ACC112 (cell line): Measurements from ENCODE around the gene PRKG1.

ENCODE experiments used
- H2AFZ ChIP-seq: fragments of 200-600 bp; sonication (generic); one replicate; pipeline ENCODE4 v1.6.0; 2017; ENCODE audit warnings: antibody characterized with exemption, low read length; ENCODE audit not compliant: unreplicated experiment
- H3K27ac ChIP-seq: fragments of 200-600 bp; sonication (generic); 2 replicates; pipeline ENCODE4 v1.5.1; 2014; ENCODE audit warnings: low read depth, mild to moderate bottlenecking, antibody characterized with exemption, low read length, moderate library complexity
- H3K27me3 ChIP-seq: fragments of 200-600 bp; sonication (generic); 2 replicates; pipeline ENCODE4 v1.6.1; 2014; ENCODE audit warnings: mild to moderate bottlenecking, antibody characterized with exemption, low read length, moderate library complexity, mixed read lengths; ENCODE audit not compliant: insufficient read depth
- H3K36me3 ChIP-seq: fragments of 200-600 bp; sonication (generic); 2 replicates; pipeline ENCODE4 v1.6.1; 2016; ENCODE audit warnings: mild to moderate bottlenecking, antibody characterized with exemption, low read length, moderate library complexity, mixed read lengths; ENCODE audit not compliant: insufficient read depth
- H3K4me1 ChIP-seq: fragments of 200-600 bp; sonication (generic); one replicate; pipeline ENCODE4 v1.6.1; 2016; ENCODE audit warnings: low read length, mixed read lengths; ENCODE audit not compliant: insufficient read depth, unreplicated experiment, control insufficient read depth
- H3K4me3 ChIP-seq: fragments of 200-600 bp; sonication (generic); 2 replicates; pipeline ENCODE4 v1.5.1; 2014; ENCODE audit warnings: mild to moderate bottlenecking, low read depth, low read length
- H3K79me2 ChIP-seq: fragments of 200-600 bp; sonication (generic); one replicate; pipeline ENCODE4 v1.6.0; 2016; ENCODE audit warnings: low read length; ENCODE audit not compliant: control insufficient read depth, unreplicated experiment, insufficient read depth

PRKG1 gene

DNA sequence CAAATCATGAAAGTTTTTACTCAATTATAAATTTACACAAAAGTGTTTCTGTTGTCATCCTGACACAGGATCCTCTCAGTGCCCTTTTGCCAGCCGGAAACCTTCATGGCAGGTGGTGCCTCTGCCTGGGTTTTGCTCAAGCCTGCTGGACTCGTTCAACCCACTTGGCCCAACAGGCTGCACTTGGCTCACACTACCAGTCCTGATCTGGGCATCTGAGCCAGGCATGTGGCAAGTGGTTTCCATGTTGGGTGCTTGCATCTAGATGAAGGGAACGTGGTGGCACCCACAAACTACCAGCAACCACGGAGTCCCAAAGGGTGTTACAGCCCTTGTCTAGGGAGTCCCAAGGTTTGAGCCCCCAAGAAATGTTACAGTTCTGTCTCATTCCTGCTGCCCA lies 787.4 kb downstream of the PRKG1 start:
- Histone ChIP-seq H2AFZ (no peak overlapping the region), H3K36me3 (no peaks in the 10 kb centered on the region)

DNA sequence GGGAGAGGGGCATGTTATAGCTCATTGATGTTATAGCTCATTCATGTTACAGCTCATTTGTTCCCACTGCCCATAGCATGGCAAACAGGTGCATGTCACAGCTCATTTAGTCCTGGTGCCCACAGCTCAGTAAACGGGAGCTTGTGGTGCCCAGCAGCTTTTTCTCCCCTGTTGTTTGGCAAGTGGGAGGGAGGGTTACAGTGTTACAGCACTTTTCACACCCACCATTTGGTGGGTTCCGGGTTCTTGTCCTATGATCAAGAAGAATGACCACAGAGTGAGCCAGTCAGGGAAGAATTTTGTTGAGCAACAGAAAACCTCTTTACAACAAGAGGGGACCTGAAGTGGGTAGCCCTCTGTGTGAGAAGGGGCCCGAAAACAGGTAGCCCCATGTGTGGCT lies 787.9 kb downstream of the PRKG1 start:
- no peak overlapping the region for H3K27ac ChIP-seq
- no peak overlapping the region for H3K4me3 ChIP-seq
- H3K27me3 ChIP-seq = no peaks in the 10 kb centered on the region
- H3K4me1 ChIP-seq = peaks cover 12% of the 10 kb centered on the region
- H3K79me2 ChIP-seq = no peaks in the 10 kb centered on the region
- no peak overlapping the region for H2AFZ ChIP-seq
- no peaks in the 10 kb centered on the region for H3K36me3 ChIP-seq

More for the DNA sequence above, 787.4 kb downstream of the PRKG1 start:
- H3K27ac ChIP-seq = no peak overlapping the region
- H3K79me2 ChIP-seq = no peaks in the 10 kb centered on the region
- no peak overlapping the region for H3K4me3 ChIP-seq
- H3K27me3 ChIP-seq = no peaks in the 10 kb centered on the region
- H3K4me1 ChIP-seq = peaks cover 9% of the 10 kb centered on the region

DNA sequence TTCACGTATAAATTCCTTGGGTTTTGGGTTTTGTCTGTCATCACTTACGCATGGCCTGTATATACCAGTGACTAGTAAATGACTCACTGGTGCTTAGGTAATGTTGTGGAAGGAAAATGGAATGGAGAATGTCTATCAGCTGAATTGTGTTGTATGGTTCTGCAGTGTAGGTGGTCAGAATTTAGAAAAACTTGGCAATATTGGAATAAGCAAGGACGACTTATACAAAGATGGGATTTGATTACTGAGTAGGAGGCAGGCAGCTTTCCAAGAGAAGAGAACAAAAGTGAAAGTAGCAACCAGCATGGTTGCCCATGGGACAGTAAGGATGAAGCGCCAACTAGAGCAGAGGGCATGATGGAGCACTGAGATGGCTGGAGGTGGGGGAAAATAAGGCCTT lies 793.7 kb downstream of the PRKG1 start:
- Histone ChIP-seq H3K27ac (peak overlapping the region; percentile 86), H3K4me3 (peak overlapping the region; percentile 69), H3K4me1 (peaks cover 12% of the 10 kb centered on the region)

DNA sequence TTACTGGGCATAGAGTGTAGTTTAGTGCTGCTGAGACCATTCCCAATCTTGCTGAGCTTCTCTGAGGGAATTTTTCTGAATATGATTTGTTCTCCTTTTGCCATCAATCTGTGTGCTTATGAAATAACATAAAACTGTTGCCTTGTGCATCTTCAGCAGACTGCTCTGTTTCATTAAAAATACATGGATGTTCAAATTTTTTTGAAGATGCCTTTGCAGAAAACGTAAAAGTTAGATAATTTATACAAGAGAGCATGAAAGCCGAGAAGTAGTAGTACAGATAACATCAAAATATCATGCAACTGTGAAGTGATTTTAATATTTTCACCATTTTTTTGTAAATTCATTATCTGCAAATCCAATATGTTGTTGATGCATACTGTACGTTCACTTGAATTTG lies 799.8 kb downstream of the PRKG1 start:
- Histone ChIP-seq H3K27me3 (no peaks in the 10 kb centered on the region), H3K79me2 (no peaks in the 10 kb centered on the region), H3K27ac (no peak overlapping the region), H3K4me1 (peaks cover 18% of the 10 kb centered on the region), H3K36me3 (no peaks in the 10 kb centered on the region), H3K4me3 (no peak overlapping the region), H2AFZ (no peak overlapping the region)

More for the DNA sequence above, 793.7 kb downstream of the PRKG1 start:
- Histone ChIP-seq H3K27me3 (no peaks in the 10 kb centered on the region), H3K79me2 (no peaks in the 10 kb centered on the region), H3K36me3 (no peaks in the 10 kb centered on the region), H2AFZ (peak overlapping the region; percentile 49)

DNA sequence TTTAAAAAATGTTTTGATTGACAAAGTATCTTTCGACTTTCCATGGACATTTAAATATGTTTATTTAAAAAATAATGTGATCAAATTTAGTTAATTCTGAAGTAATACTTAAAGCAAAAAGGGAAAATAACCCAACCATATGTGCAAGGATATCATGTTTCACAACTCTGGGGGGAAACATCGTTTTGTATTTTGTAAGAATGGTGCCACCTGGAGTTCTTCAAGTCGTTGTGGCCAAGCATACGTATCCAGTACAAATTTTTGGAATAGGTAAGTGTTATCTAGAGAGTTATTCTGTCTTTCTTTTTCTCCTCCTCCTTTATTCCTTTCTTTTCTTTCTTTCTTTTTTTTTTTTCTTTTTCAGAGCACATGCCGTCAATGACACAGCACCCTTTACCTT lies 801.3 kb downstream of the PRKG1 start:
- H3K36me3 ChIP-seq = no peaks in the 10 kb centered on the region
- H3K79me2 ChIP-seq = no peaks in the 10 kb centered on the region
- no peak overlapping the region for H2AFZ ChIP-seq
- H3K27ac ChIP-seq = no peak overlapping the region
- H3K4me3 ChIP-seq = no peak overlapping the region
- H3K27me3 ChIP-seq = no peaks in the 10 kb centered on the region
- H3K4me1 ChIP-seq = peaks cover 23% of the 10 kb centered on the region

DNA sequence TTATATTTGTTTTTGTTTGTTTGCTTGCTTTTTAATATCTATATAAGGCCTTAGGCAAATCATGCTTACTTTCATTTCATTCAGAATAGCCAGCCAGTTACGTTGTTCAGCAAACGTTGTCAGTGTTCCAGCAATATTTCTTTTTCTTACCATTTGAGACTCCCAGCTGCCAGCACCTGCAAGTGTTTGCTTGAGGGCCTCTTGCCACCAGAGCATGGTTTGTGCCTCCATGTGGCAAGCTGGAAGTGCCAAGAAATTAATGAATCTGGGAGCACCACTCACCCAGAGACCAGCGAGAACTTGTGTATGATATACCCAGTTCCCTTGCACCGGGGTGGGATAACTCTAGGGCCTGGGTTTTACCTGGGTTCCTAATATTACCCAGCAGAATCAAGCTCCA lies 802.2 kb downstream of the PRKG1 start:
- Histone ChIP-seq H3K4me1 (peaks cover 23% of the 10 kb centered on the region), H3K27me3 (no peaks in the 10 kb centered on the region), H3K79me2 (no peaks in the 10 kb centered on the region), H3K27ac (no peak overlapping the region), H3K36me3 (no peaks in the 10 kb centered on the region), H3K4me3 (peak overlapping the region; percentile 10; the same call in 1 of the 2 replicates), H2AFZ (peak overlapping the region; percentile 15)

DNA sequence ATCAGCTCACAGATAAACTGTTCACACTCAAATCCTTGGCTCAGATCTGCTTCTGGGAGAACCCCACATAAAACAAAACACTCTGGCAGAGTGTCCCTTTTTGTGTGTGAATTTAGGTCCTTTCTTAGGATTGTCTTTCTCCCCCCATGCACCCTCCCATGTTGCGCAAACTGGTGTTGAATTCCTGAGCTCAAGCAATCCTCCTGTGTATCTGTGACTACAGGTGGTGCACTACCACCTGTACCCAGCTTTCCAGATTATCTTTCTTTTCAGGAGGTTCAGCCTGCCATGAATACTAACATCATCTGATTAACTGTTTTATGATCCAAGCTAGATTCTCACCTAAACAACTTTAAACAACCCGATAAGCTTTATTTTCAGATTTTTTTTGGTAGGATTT lies 802.7 kb downstream of the PRKG1 start:
- no peak overlapping the region for H3K27ac ChIP-seq
- no peaks in the 10 kb centered on the region for H3K36me3 ChIP-seq
- H3K4me1 ChIP-seq = peaks cover 23% of the 10 kb centered on the region
- no peaks in the 10 kb centered on the region for H3K27me3 ChIP-seq
- H3K4me3 ChIP-seq = no peak overlapping the region
- H3K79me2 ChIP-seq = no peaks in the 10 kb centered on the region
- no peak overlapping the region for H2AFZ ChIP-seq

DNA sequence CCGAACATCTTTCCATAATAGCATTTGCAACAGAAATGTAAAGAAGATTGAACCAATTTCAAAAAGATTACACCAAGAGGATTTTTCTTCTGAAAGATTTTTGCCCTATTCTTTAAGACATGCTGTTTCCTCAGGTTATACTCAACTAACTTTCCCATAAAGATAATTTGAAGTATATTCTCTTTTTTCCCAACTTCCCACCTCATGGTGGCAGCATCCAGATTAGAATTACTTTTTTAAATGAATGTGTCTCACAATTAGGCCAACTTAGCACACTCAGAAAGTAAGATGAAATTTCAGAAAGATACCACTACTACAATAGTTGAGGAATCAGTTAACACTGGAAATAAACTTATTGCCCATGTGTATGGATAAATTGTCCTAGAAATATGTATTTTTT lies 803.3 kb downstream of the PRKG1 start:
- Histone ChIP-seq H3K27me3 (no peaks in the 10 kb centered on the region), H3K36me3 (no peaks in the 10 kb centered on the region), H3K4me1 (peaks cover 23% of the 10 kb centered on the region), H3K27ac (peak overlapping the region; percentile 28; the same call in 1 of the 2 replicates), H3K4me3 (no peak overlapping the region), H3K79me2 (no peaks in the 10 kb centered on the region), H2AFZ (no peak overlapping the region)

DNA sequence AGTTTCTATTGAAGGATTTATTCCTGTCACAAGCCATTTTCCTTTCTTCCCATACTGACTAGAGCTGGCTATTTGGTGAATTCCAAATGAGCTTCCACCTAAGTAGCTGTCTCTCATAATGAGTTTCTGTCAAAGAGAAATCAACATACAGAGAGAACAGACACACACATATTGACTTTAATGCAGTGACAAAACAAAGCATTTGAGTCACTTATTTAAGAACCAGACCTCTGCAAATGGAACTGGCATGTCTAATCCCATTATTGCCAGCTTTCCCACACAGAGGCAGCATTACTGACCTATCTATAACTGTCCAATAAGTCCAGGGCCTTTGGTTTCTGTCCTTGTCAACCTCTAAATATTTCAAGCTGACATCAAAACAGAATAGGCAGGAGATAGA lies 804.4 kb downstream of the PRKG1 start:
- Histone ChIP-seq H3K36me3 (no peaks in the 10 kb centered on the region), H3K4me3 (peak overlapping the region; percentile 58), H3K79me2 (no peaks in the 10 kb centered on the region), H3K27me3 (no peaks in the 10 kb centered on the region), H2AFZ (peak overlapping the region; percentile 77), H3K4me1 (peaks cover 23% of the 10 kb centered on the region), H3K27ac (peak overlapping the region; percentile 95)

DNA sequence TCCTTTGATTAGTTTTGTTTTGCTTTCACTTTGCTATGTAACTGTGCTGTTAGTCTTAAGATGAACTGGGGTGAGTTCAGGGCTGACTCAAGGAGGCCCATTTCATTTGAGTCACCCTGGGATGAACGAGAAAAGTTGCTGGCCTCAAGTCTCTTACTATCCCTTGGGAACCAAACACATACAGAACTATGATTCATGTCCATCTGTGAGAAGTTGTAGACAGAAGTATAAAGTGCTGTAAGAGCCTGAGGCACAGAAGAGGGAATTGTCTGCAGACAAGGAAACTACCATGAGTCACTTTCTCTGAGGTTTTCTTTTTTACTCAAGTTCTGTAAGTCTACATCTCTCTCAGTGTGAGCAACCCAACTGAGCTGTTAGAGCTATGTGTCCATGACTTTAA lies 805.0 kb downstream of the PRKG1 start:
- H2AFZ ChIP-seq = peak overlapping the region; percentile 77
- H3K4me1 ChIP-seq = peaks cover 23% of the 10 kb centered on the region
- no peaks in the 10 kb centered on the region for H3K27me3 ChIP-seq
- no peaks in the 10 kb centered on the region for H3K79me2 ChIP-seq
- H3K27ac ChIP-seq = peak overlapping the region; percentile 95
- H3K36me3 ChIP-seq = no peaks in the 10 kb centered on the region
- H3K4me3 ChIP-seq = peak overlapping the region; percentile 58

DNA sequence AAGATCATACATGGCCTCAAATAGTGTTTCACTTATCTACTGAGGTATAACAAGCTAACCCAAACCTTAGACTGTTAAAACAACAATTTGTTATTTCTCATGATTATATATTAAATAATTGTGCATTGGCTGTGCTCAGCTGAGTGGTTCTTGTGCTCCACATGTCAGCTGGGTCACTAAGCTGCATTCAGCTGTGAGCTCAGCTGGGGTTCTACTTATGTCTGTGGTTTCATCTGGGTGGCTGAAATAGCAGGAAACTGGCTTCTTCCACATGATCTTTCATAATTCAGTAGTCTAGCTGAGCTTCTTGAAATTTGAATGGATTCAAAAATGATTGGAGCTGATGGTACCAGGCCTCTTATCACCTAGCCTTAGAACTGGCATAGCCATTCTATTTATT lies 806.9 kb downstream of the PRKG1 start:
- Histone ChIP-seq H3K4me3 (no peak overlapping the region), H3K4me1 (peaks cover 24% of the 10 kb centered on the region), H3K36me3 (no peaks in the 10 kb centered on the region), H3K79me2 (no peaks in the 10 kb centered on the region), H3K27me3 (no peaks in the 10 kb centered on the region), H3K27ac (no peak overlapping the region), H2AFZ (no peak overlapping the region)
